ENCODE results near the gene MAPRE2. TPM values are rescaled to one million over a fixed set of nuclear protein-coding genes. Genes with fewer than 3 reads are reported as not detected.

The MAPRE2 gene
- total and polyA plus RNA-seq, 8 donors = 37.4 to 56.3 (median 50.0) TPM

DNA sequence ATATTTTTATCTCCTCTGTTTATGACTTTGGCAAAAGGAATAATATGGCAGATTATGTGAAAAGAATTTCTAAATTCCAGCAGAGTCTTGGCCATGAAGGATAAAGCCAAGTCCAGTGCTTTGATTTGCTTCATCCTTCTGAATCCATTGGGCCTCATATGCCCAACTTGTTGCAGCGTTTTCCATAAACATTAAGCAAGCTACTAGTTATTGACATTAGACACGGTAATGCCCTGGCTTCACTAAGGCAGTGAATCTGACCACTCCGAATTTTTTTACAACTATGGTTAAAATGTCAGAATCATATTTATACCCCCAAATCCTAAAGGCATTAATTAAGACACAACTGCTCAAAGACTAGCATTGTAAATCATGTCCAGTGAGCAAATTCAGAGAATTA lies 79.8 kb downstream of the MAPRE2 start:
- intact Hi-C loops (cut with DNase I) = no loop called here
- peak in 1 of 4 donors; percentile 10 for DNase-seq
- Histone ChIP-seq H3K4me3 (no peak overlapping the region), H3K4me1 (no peaks in the 10 kb centered on the region), H3K27me3 (no peaks in the 10 kb centered on the region), H3K36me3 (no peaks in the 10 kb centered on the region), H3K9me3 (no peaks in the 10 kb centered on the region), H3K27ac (no peak overlapping the region)
- TF ChIP-seq, protein P1, sequence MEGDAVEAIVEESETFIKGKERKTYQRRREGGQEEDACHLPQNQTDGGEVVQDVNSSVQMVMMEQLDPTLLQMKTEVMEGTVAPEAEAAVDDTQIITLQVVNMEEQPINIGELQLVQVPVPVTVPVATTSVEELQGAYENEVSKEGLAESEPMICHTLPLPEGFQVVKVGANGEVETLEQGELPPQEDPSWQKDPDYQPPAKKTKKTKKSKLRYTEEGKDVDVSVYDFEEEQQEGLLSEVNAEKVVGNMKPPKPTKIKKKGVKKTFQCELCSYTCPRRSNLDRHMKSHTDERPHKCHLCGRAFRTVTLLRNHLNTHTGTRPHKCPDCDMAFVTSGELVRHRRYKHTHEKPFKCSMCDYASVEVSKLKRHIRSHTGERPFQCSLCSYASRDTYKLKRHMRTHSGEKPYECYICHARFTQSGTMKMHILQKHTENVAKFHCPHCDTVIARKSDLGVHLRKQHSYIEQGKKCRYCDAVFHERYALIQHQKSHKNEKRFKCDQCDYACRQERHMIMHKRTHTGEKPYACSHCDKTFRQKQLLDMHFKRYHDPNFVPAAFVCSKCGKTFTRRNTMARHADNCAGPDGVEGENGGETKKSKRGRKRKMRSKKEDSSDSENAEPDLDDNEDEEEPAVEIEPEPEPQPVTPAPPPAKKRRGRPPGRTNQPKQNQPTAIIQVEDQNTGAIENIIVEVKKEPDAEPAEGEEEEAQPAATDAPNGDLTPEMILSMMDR (IDR thresholded peaks at IDR 0.05) = no peak
- ATAC-seq = no peak

GRCh38 chr18:35121531-35121930 lies 80.3 kb downstream of the MAPRE2 start:
- H3K4me1 ChIP-seq = no peaks in the 10 kb centered on the region
- no peaks in the 10 kb centered on the region for H3K36me3 ChIP-seq
- intact Hi-C loops (cut with DNase I) = no loop called here
- no peak overlapping the region for H3K27ac ChIP-seq
- H3K4me3 ChIP-seq = no peak overlapping the region
- TF ChIP-seq, protein P1 (IDR thresholded peaks at IDR 0.05) = no peak
- H3K27me3 ChIP-seq = no peaks in the 10 kb centered on the region
- ATAC-seq (no peak), DNase-seq (no peak)
- H3K9me3 ChIP-seq = no peaks in the 10 kb centered on the region

DNA sequence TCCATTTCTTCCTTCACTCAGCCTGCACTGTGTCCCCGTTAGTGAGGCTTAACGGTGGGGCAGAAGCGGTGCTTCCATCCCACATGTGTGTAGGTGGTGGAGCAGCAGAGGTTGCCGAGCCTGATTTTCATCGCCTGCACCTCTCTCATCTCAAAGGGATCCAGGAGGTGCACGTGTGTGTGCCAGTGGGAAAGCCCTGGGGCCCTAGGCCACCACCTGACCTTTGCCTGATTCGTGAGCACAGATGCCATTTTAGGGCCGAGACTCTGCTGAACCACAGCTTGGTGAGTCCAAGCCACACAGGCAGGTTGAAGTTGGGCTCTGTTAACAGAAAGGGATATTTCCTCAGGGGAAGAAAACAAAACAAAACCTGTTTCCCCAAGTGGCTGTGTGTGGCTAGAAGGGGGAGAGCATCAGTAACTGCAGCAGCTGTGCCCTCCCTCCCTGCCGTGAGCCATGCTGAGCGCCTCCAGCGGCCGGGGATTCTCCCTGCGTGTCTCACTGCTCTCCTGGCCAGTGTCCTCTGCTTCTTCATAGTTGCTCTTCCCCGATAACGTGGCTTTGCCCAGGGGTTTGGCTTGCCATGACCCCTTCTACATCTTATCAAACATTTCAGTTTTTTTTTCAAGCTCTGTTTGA lies 81.5 kb downstream of the MAPRE2 start:
- Histone ChIP-seq H3K27me3 (no peaks in the 10 kb centered on the region), H3K27ac (no peak overlapping the region), H3K4me3 (no peak overlapping the region), H3K36me3 (peaks cover 0 to 10% of the 10 kb centered on the region in 2 donors), H3K9me3 (no peaks in the 10 kb centered on the region), H3K4me1 (no peaks in the 10 kb centered on the region)
- no peak for DNase-seq
- no peak for ATAC-seq
- TF ChIP-seq, protein P1 (IDR thresholded peaks at IDR 0.05) = no peak
- intact Hi-C loops (cut with DNase I) = no loop called here

DNA sequence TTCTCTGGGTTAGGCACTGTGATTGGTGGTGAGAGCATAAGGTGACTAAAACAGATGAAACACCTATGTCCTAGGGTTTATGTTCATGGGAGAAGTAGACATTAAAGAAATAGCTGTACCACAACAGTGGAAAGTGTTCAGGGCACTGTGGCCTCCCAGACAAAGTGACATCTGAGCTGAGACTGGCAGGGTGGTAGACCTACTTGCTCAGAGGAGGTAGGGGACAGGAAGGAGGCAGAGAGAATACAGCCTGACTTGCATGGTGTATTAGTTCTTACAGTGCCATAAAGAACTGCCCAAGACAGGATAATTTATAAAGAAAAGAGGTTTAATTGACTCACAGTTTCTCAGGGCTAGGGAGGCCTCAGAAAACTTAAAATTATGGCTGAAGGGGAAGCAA lies 82.6 kb downstream of the MAPRE2 start:
- TF ChIP-seq, protein P1 (IDR thresholded peaks at IDR 0.05) = no peak
- intact Hi-C loops (cut with DNase I) = no loop called here

GRCh38 chr18:35127201-35127600 lies 86.0 kb downstream of the MAPRE2 start:
- Histone ChIP-seq H3K4me1 (peaks cover 0 to 4% of the 10 kb centered on the region in 2 donors), H3K27ac (no peak overlapping the region), H3K27me3 (no peaks in the 10 kb centered on the region), H3K4me3 (no peak overlapping the region), H3K9me3 (no peaks in the 10 kb centered on the region), H3K36me3 (peaks cover 0 to 38% of the 10 kb centered on the region in 2 donors)
- no peak for DNase-seq
- ATAC-seq = no peak
- TF ChIP-seq, protein P1 (IDR thresholded peaks at IDR 0.05) = no peak
- intact Hi-C loops (cut with DNase I) = no loop called here

More for the DNA sequence above, 82.6 kb downstream of the MAPRE2 start:
- peaks cover 0 to 18% of the 10 kb centered on the region in 2 donors for H3K36me3 ChIP-seq
- DNase-seq = no peak
- H3K27me3 ChIP-seq = no peaks in the 10 kb centered on the region
- ATAC-seq = no peak
- H3K27ac ChIP-seq = no peak overlapping the region
- H3K9me3 ChIP-seq = no peaks in the 10 kb centered on the region
- no peaks in the 10 kb centered on the region for H3K4me1 ChIP-seq
- H3K4me3 ChIP-seq = no peak overlapping the region
